Raji (cell line): Measurements from ENCODE around the gene RNASE2.
A peak's percentile ranks its signal among the peaks of the same experiment; 100 is the strongest.
"Not testable (repeated sequence)": the region's sequence is repeated elsewhere in the genome, so short reads cannot be mapped to it uniquely, and the experiment has no call there.

Experiments used
- POLR2A ChIP-seq: IDR thresholded peaks from 2 replicates; pipeline ENCODE4 v1.6.1; 2011; ENCODE audit warnings: low read depth, low read length, control low read depth; ENCODE audit not compliant: insufficient read depth

The RNASE2 gene

DNA sequence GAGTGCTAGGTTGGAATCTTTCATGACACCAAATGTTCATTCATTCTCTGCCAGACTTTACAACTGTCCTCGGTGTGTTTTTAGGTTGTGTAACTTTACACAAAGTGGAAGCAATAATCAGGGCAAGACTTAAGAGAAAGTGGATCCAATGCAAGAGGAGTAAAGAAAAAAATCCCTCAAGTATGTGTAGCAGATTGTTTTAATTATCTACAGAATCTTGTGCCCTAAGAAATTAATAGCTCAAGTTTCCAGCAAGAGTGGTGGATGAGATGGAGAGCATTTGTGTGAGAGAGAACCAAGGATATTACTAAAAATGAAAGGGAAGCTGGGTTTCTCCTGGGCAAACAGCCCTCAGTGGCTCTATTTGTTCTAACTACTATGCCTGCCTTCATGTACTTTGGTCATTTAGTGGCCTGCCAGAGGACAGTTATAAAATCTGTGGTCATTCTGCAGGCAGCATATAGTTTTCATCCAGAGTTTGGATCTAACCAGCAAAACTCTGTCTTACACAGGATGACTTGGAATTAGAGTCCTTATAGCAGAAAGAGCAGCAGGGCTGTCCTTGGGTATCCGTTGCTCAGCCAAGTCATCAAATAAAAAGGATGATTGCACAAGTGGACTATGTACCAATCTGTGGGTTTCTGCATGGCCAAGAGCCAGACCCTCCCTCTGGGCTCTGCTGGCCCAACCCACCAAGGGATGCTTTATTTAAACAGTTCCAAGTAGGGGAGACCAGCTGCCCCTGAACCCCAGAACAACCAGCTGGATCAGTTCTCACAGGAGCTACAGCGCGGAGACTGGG lies at the start of gene RNASE2:
TSS of gene RNASE2 (plus strand) at position 752 of the 802 bp plus-strand sequence. CDS start 285 bp downstream, outside the sequence.
- not testable (repeated sequence) for TF ChIP-seq POLR2A

GRCh38 chr14:20905676-20906075 lies 49.6 kb upstream of the RNASE2 start:
- no peak for TF ChIP-seq POLR2A

- no peak for TF ChIP-seq POLR2A
Observed at GRCh38 chr14:20907214-20907613, 48.1 kb upstream of the RNASE2 start.

GRCh38 chr14:20934148-20934762 lies 21.0 kb upstream of the RNASE2 start:
- no peak for TF ChIP-seq POLR2A

GRCh38 chr14:20935303-20935984 lies 19.8 kb upstream of the RNASE2 start:
- no peak for TF ChIP-seq POLR2A

DNA sequence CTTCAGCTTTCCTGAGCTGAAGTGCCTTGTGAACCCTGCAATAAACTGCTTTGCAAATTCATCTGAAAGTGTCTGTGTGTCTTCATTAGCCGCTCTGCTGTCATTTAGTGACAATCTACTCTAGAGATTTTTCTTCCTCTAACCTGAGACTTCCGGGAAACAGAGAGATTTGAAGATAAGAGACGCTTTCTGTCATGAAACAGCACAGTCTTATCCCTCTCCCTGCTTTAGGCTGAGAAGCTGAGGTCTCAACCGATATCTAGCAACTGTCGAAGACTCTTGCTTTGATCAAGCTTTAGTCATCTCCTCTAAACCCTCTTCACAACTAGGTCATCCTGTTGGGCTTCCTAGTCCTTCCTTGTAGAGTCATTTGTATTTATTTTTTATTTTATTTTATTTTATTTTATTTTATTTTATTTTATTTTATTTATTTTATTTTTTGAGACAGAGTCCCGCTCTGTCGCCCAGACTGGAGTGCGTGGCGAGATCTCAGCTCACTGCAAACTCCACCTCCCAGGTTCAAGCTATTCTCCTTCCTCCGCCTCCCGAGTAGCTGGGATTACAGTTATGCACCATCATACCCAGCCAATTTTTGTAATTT lies 1.2 kb downstream of the RNASE2 start:
- no peak for TF ChIP-seq POLR2A

- TF ChIP-seq POLR2A, result no peak
Observed at GRCh38 chr14:20969336-20969735, 14.0 kb downstream of the RNASE2 start.

- no peak for TF ChIP-seq POLR2A
Observed at GRCh38 chr14:20970647-20970982, 15.3 kb downstream of the RNASE2 start.

DNA sequence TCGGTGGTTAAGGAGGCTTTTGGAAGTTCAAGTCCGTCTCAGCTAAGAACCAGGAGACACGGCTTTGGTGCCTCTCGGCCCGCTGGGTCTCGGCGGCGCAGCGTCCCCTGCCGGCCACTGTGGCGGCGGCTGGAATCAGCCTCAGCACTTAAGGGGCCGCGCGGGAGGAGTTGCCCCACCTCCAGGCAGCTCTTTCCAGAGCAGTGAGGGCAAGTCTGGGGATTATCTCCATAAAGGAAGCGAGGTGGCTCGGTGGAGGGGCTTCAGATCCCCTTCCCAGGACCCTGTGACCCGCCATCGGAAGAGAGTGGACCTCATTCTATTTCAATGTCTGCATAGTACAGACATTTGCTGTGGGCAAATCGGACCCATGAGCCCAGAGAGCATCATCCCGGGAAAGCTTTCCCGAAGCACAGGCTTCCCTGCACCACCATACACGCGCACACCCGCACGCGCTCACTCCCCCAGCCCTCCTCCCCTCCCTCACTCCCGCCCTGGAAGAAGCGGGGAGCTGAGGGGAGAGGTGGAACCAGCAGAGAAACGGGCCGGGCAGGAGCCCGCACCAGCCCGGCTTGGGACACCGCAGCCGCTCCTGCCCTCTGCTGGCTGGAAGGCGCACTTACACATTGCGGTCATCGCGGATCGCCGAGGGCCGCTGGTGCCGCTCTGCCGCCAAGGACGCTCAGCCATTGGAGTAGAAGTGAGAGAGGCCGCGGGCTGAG lies 15.9 kb downstream of the RNASE2 start:
- TF ChIP-seq POLR2A, result peak; percentile 46; the same call in 1 of the 2 replicates

DNA sequence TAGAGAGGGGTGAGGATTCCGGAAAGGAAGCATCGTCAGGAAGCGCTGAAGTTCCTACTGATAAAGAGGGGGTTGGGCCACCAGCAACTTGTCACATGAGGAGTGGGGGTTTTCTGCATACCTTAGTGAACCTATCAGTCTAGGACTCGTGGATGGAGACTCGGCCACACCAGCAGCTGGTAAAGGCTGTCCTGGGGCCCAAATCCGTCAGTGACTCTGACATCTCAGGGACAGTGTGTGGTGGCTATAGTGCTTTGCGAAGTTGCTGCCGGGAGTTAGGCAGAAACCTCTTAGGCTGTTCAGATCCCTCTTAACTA lies 16.4 kb downstream of the RNASE2 start:
- TF ChIP-seq POLR2A, result no peak

DNA sequence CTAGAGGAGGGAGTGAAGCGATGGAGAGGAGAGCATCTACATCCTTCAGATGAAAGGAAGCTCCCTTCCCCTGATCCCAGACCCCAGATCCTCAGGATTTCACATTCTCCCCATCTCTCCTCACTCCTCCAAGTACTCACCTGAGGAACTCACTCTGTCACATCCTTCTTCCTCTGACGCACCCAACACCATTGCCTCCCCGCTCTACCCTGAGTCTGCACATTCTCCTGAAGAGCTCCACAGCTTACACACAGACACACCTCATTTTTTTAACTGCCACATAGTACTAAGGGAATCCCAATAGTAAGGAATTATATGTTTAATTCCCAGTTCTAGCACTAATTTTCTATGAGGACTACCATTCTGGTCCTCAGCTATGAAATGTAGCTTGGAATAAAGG lies 18.2 kb downstream of the RNASE2 start:
- TF ChIP-seq POLR2A, result no peak

DNA sequence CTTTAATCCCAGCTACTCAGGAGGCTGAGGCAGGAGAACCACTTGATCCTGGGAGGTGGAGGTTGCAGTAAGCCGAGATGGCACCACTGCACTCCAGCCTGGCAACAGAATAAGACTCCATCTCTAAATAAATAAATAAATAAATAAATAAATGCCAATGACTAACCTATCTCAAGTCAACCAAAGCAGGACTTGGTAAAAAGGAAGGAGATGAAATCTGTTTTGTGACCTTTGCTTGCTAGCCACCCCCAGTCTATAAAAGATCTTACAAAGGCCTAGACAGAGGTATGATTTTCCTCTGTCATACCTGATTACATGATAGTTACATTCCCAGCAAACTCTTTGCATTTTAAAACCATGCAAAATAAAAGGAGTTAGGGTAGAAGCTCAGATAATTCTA lies 21.0 kb downstream of the RNASE2 start:
- TF ChIP-seq POLR2A, result no peak

DNA sequence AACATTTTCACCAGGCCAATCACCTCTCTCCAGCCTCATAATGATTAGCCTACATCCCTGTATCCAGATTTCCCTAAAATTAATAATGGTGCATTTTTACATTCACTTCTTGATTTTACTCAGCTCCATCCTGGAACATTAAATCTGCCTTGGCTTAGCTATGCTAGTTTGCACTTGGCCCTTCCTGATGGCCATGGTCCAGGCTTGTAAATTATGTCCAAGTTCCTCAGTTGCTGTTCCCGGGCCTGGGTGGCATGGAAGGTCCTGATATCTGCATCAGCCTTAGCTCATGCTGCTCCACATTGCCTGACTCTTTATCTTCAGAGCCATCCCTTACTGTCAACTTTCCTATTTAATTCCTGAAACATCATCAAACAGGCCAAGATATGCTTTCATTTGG lies 23.4 kb downstream of the RNASE2 start:
- no peak for TF ChIP-seq POLR2A

DNA sequence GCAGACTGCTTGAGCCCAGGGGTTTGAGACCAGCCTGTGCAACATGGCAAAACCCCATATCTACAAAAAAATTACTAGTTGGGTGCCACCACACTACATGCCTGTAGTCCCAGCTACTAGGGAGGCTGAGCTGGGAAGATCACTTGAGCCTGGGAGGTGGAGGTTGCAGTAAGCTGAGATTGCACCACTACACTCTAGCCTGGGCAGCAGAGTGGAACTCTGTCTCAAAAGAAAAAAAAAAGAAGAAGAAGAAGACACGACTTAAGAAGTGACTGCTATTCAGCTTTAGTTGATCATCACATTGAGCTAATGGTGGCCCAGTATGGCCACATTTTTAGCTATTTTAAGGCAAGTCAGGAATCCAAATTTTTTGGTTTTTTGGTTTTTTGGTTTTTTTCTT lies 25.6 kb downstream of the RNASE2 start:
- TF ChIP-seq POLR2A, result no peak

DNA sequence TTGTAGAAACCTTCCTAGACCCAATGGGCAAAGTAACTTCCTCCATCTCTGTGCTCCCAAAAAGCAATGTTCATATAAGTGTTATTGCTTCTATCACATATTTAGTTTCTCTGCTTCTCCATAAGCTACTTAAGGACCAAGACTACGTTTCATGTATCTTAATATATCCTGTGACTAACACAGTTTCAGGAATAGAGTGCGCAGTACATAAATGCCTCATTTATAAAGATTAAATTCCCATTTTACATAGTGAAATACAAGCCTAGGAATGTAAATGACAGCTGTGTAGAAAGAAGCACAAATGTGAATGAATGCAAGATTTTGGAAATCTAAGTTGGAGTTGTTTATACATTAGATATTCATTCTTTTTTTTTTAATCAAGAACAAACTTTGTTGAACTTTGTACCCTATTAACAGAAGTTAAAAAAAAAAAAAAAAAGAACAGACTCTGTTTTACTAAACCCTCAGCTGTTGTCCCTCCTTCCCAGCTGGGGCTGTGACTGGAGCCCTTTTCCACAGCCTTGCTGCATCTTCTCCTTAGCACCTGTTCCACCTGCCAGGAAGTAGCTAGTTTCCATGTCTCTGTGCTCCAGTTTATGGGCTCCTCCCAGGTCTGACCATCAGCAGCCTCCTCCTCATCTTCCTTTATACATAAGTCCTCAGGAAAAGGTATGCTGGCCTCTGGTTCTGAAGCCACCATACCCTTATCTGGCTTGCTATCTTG lies 27.5 kb downstream of the RNASE2 start:
- no peak for TF ChIP-seq POLR2A

- TF ChIP-seq POLR2A, result no peak
Observed at GRCh38 chr14:20986811-20987210, 31.5 kb downstream of the RNASE2 start.
